Uterus (tissue), 2 donors: Measurements from ENCODE around the gene DNA2.

Experiments
- CTCF ChIP-seq, 4 experiments: fragments of 200-600 bp in 2 of 4; fragments of 450-650 bp in 2 of 4; sonication (generic) in 2 of 4; IDR thresholded peaks; one replicate each; pipeline ENCODE4 v1.5.1; 2016 to 2019; ENCODE audit warnings: antibody characterized with exemption in 4 of 4, mild to moderate bottlenecking in 2 of 4, moderate library complexity in 1 of 4
- POLR2A ChIP-seq, 2 donors: fragments of 450-650 bp; IDR thresholded peaks; one replicate each; pipeline ENCODE4 v1.6.1; 2016; ENCODE audit warnings: antibody characterized with exemption in 2 of 2, mild to moderate bottlenecking in 1 of 2, moderate library complexity in 1 of 2

GRCh38 chr10:68517188-68517587 is 45.4 kb upstream of the DNA2 start:
- no peak for TF ChIP-seq CTCF (IDR thresholded peaks at IDR 0.05)
- TF ChIP-seq POLR2A (IDR thresholded peaks at IDR 0.05) = no peak
